Measurements from ENCODE around the gene NRIP2. TPM values are rescaled to one million over a fixed set of nuclear protein-coding genes. Genes with fewer than 3 reads are reported as not detected.

The NRIP2 gene
- total and polyA plus RNA-seq, 2 donors (not counting 3 experiments of a cell fraction or from before 2014, with no cell fraction given), result not detected

- no peaks in the 10 kb centered on the region for H3K27me3 ChIP-seq (ENCODE audit: control insufficient read depth in 2 of 2, insufficient read depth in 2 of 2, low read length in 2 of 2)
- H3K9me3 ChIP-seq (replicated peaks; ENCODE audit: control insufficient read depth, insufficient read depth, low read length), result no peaks in the 10 kb centered on the region
- no peaks in the 10 kb centered on the region for H3K79me2 ChIP-seq (ENCODE audit: control insufficient read depth, insufficient read depth, low read length)
- H3K9ac ChIP-seq (replicated peaks; ENCODE audit: extremely low read depth, insufficient read depth, low read length), result no peak overlapping the region
- no peak overlapping the region for H2AFZ ChIP-seq (ENCODE audit: low read depth, low read length)
- no peak overlapping the region for H3K4me2 ChIP-seq (ENCODE audit: insufficient read depth, low read length)
- no peak overlapping the region for H3K27ac ChIP-seq (ENCODE audit: insufficient read depth, low read depth, low read length)
- no peaks in the 10 kb centered on the region for H3K9me1 ChIP-seq (replicated peaks; ENCODE audit: control insufficient read depth, extremely low read depth, insufficient read depth, low read length)
- no TSS peak for BruUV-seq (replicated peaks)
- no peaks in the 10 kb centered on the region for H4K20me1 ChIP-seq (replicated peaks; ENCODE audit: control insufficient read depth, extremely low read depth, insufficient read depth, low read length)
- TF ChIP-seq MYC (IDR thresholded peaks at IDR 0.05; ENCODE audit: low read depth, low read length) (no peak), JUN (IDR thresholded peaks at IDR 0.05; ENCODE audit: borderline replicate concordance, insufficient read depth, insufficient read length, low read depth) (no peak), EZH2 (IDR thresholded peaks at IDR 0.05; ENCODE audit: borderline replicate concordance, low read depth, low read length, severe bottlenecking) (no peak), POLR2A (IDR thresholded peaks at IDR 0.05; ENCODE audit: low read depth, low read length) (no peak), GATA2 (IDR thresholded peaks at IDR 0.05; ENCODE audit: insufficient read depth, insufficient read length, low read depth, low read length) (no peak), FOS (IDR thresholded peaks at IDR 0.05; ENCODE audit: borderline replicate concordance, insufficient read depth, low read length) (no peak), MAX (IDR thresholded peaks at IDR 0.05; ENCODE audit: insufficient read depth, insufficient read length) (no peak), CTCF (IDR thresholded peaks at IDR 0.05; ENCODE audit: extremely low read depth in 1 of 2, insufficient read depth in 1 of 2, low read depth in 1 of 2, low read length in 2 of 2) (no peak), POLR2AphosphoS5 (IDR thresholded peaks at IDR 0.05; ENCODE audit: insufficient read depth, low read depth, low read length) (no peak)
- no peak overlapping the region for H3K4me3 ChIP-seq (replicated peaks in 1 of 3; ENCODE audit: insufficient read depth in 1 of 3, low read depth in 1 of 3, low read length in 3 of 3)
- H3K36me3 ChIP-seq (ENCODE audit: control insufficient read depth in 2 of 2, extremely low read depth in 1 of 2, insufficient read depth in 2 of 2, low read length in 2 of 2), result no peaks in the 10 kb centered on the region
- POLR2A ChIA-PET, result no interaction called here
- peaks cover 19% of the 10 kb centered on the region for H3K4me1 ChIP-seq (ENCODE audit: control insufficient read depth, extremely low read depth, insufficient read depth, low read length)
- CTCF ChIA-PET, result interaction anchor here (1.0 to 1.8 kb wide), 3 partner anchors 11 to 199 kb away, joined by 3 to 16 read pairs (median 4); no protein-coding TSS in a partner anchor
- DNase-seq (ENCODE audit: low read depth, low spot score), result no peak
- intact Hi-C loops (cut with micrococcal nuclease) (no loop called here), dilution Hi-C loops (cut with MboI; ENCODE audit: extremely low pct_ligation_motif_present, low sequenced_read_pairs) (no loop called here)
- no peak for FAIRE-seq
These were observed 8.1 kb upstream of the NRIP2 start for GRCh38 chr12:2842948-2843347.

Measured in endothelial cell of umbilical vein (primary cell).